ENCODE data around the gene LIMCH1. TPM values are rescaled to one million over a fixed set of nuclear protein-coding genes. Genes with fewer than 3 reads are reported as not detected.

The LIMCH1 gene
- total and polyA plus RNA-seq, 2 of the 8 experiments (the other 6 are each of a cell fraction or from before 2014, with no cell fraction given): 2.7 to 3.0 TPM

DNA sequence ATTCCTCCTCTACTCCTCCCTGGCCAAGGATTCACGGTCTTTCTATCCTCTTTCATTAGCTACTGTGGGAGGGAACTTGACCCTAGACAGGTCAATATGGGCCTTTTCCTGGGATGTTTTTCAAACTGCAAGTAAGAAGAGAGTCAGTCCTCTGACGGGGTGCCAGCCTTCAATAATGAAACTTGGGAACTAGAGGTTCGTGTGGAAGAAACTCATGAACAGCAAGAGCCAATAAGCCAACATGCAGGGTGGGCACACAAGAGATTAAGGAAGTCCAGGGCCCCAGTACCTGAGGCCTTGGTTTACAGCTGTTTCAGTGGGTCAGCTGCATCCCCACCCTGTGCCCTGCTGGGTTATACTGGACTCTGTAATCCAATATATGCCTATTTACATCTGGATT, 49.3 kb downstream of the LIMCH1 start:
- H3K4me2 ChIP-seq (ENCODE audit: insufficient read depth in 1 of 2, low read depth in 2 of 2, low read length in 2 of 2): no peak overlapping the region
- 89% methylated on average over 3 of the region's 3 CpGs; no CpG with 5 or more reads in 1 of the 2 experiments for WGBS, 2 experiments (ENCODE audit: extremely low coverage in 1 of 2, insufficient coverage in 1 of 2, insufficient read length in 1 of 2, insufficient replicate concordance in 2 of 2, low coverage in 1 of 2, low lambda C conversion rate in 2 of 2, missing lambda C conversion rate in 1 of 2)
- H3K14ac ChIP-seq (ENCODE audit: insufficient read length): no peak overlapping the region
- H3K79me2 ChIP-seq (ENCODE audit: control insufficient read depth in 1 of 2, insufficient read depth in 2 of 2, low read length in 2 of 2): no peaks in the 10 kb centered on the region
- no peak overlapping the region for H3K56ac ChIP-seq (replicated peaks; ENCODE audit: insufficient read length, low read depth, low read length)
- no peak overlapping the region for H2BK15ac ChIP-seq (ENCODE audit: low read length)
- H2AK5ac ChIP-seq (ENCODE audit: low read depth, low read length): no peak overlapping the region
- no peaks in the 10 kb centered on the region; a peak in 2 of 4 replicates for H3K9me3 ChIP-seq (ENCODE audit: insufficient read depth in 2 of 2, low read depth in 1 of 2, low read length in 1 of 2)
- no peaks in the 10 kb centered on the region for H3K36me3 ChIP-seq (ENCODE audit: control insufficient read depth in 2 of 4, insufficient read depth in 4 of 4, low read length in 3 of 4)
- no peak overlapping the region for H2BK20ac ChIP-seq (ENCODE audit: low read length)
- H3K27ac ChIP-seq (ENCODE audit: low read depth, low read length): no peak overlapping the region
- H3K27me3 ChIP-seq (replicated peaks in 1 of 4; ENCODE audit: control insufficient read depth in 3 of 4, extremely low read depth in 1 of 4, insufficient read depth in 3 of 4, low read length in 3 of 4): no peaks in the 10 kb centered on the region
- H4K20me1 ChIP-seq (replicated peaks in 1 of 2; ENCODE audit: control insufficient read depth in 1 of 2, insufficient read depth in 2 of 2, low read length in 2 of 2): no peaks in the 10 kb centered on the region
- H2BK5ac ChIP-seq (ENCODE audit: low read depth, low read length): no peak overlapping the region
- H2AFZ ChIP-seq (ENCODE audit: low read length): no peak overlapping the region
- H4K5ac ChIP-seq (ENCODE audit: insufficient read length, low read depth, low read length): no peak overlapping the region
- no peak overlapping the region for H4K8ac ChIP-seq (ENCODE audit: extremely low read depth, insufficient read depth, low read length)
- H3K9ac ChIP-seq (replicated peaks in 1 of 4; ENCODE audit: extremely low read depth in 1 of 4, low read depth in 3 of 4, low read length in 3 of 4): no peak overlapping the region
- ChIA-PET CTCF (ENCODE audit: partially characterized antibody) (interaction anchor here (0.5 to 1.2 kb wide), 2 partner anchors 9 to 18 kb away, joined by 3 to 4 read pairs; no protein-coding TSS in a partner anchor), POLR2A (ENCODE audit: partially characterized antibody) (no interaction called here)
- no peak overlapping the region for H4K91ac ChIP-seq (replicated peaks; ENCODE audit: insufficient read length, low read length)
- H3K4me3 ChIP-seq (ENCODE audit: extremely low read depth in 1 of 4, insufficient read depth in 2 of 4, low read depth in 3 of 4, low read length in 4 of 4): no peak overlapping the region
- no peak overlapping the region for H2BK12ac ChIP-seq (ENCODE audit: low read depth, low read length)
- FAIRE-seq: no peak
- DNase-seq (ENCODE audit: low read depth in 1 of 2, low spot score in 2 of 2): no peak
- TF ChIP-seq NANOG (IDR thresholded peaks at IDR 0.05; ENCODE audit: insufficient read depth, low read depth, low read length, poor library complexity, severe bottlenecking) (no peak), RBBP5 (IDR thresholded peaks at IDR 0.05; ENCODE audit: borderline replicate concordance, low read depth, low read length) (no peak), FOSL1 (IDR thresholded peaks at IDR 0.05; ENCODE audit: insufficient read depth, low read depth, low read length) (no peak), SP4 (IDR thresholded peaks at IDR 0.05; ENCODE audit: low read length) (no peak), CHD2 (IDR thresholded peaks at IDR 0.05; ENCODE audit: low read length) (no peak), BRCA1 (IDR thresholded peaks at IDR 0.05; ENCODE audit: low read depth, low read length) (no peak), SIN3A (conservative IDR thresholded peaks at IDR 0.05 in 1 of 2, IDR thresholded peaks at IDR 0.05 in 1 of 2; ENCODE audit: low read depth in 1 of 2, low read length in 2 of 2) (no peak), RNF2 (IDR thresholded peaks at IDR 0.05; ENCODE audit: borderline replicate concordance, low read depth, low read length, missing control alignments, poor library complexity, severe bottlenecking) (no peak)
- TF ChIP-seq, protein P1, sequence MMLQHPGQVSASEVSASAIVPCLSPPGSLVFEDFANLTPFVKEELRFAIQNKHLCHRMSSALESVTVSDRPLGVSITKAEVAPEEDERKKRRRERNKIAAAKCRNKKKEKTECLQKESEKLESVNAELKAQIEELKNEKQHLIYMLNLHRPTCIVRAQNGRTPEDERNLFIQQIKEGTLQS (IDR thresholded peaks at IDR 0.05; ENCODE audit: insufficient read depth, low read depth, low read length): no peak
- H3K23me2 ChIP-seq (ENCODE audit: low read depth, low read length): no peaks in the 10 kb centered on the region
- no peak overlapping the region for H3K4ac ChIP-seq (replicated peaks; ENCODE audit: insufficient read length, low read depth, low read length)
- no peaks in the 10 kb centered on the region for H3K79me1 ChIP-seq (ENCODE audit: low read depth, low read length)
- no peaks in the 10 kb centered on the region for H3K4me1 ChIP-seq (replicated peaks in 1 of 4; ENCODE audit: control insufficient read depth in 3 of 4, insufficient read depth in 4 of 4, low read length in 3 of 4)
- no peak overlapping the region for H3K23ac ChIP-seq (ENCODE audit: insufficient read length)
- H3K18ac ChIP-seq (ENCODE audit: extremely low read depth, low read length): no peak overlapping the region
- H2BK120ac ChIP-seq (replicated peaks; ENCODE audit: low read depth, low read length): no peak overlapping the region
